Activated CD8-positive, alpha-beta memory T cell treated with anti-CD3 and anti-CD28 coated beads, Interleukin-2, amount 50 U/mL, for 24 hours (primary cell): Measurements from ENCODE around the gene PCDHGA3.
"Not testable (repeated sequence)": the region's sequence is repeated elsewhere in the genome, so short reads cannot be mapped to it uniquely, and the experiment has no call there.

Experiments
- DNase-seq: peaks from one replicate; pipeline ENCODE4 v3.0.0-alpha.2; 2020; ENCODE audit errors: extremely low read depth

Gene PCDHGA3

DNA sequence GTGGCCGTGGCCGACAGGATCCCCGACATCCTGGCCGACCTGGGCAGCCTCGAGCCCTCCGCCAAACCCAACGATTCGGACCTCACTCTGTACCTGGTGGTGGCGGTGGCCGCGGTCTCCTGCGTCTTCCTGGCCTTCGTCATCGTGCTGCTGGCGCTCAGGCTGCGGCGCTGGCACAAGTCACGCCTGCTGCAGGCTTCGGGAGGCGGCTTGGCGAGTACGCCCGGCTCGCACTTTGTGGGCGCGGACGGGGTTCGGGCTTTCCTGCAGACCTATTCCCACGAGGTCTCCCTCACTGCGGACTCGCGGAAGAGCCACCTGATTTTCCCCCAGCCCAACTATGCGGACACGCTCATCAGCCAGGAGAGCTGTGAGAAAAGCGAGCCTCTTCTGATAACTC is 2.4 kb downstream of the PCDHGA3 start:
- DNase-seq, result not testable (repeated sequence)

DNA sequence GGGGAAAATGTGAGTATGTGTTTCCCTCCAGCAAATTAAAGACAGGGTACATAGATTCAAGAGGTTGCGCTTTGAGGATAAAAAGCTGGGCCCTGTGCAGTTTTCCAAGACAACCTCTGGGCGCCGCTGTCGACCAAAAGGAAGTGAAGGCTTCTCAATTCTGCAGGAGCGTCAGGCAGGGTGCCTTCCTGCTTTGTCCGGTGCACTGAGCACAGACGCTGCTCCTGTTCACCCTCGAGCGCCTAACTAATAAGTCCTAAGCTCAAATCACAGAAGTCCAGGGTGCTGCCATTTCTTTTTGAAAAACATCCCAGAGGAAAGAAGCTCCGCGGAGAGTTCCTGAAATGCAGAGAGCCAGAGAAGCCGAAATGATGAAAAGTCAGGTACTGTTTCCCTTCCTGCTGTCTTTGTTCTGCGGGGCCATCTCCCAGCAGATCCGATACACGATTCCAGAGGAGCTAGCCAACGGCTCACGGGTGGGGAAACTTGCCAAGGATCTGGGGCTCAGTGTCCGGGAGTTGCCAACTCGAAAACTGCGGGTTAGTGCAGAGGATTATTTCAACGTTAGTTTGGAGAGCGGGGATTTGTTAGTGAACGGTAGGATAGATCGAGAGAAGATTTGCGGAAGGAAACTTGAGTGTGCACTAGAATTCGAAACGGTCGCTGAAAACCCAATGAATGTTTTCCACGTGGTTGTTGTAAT is 6.4 kb downstream of the PCDHGA3 start, which contains the start of gene PCDHGB1:
Gene PCDHGB1 (plus strand): TSS at position 183 of the 703 bp plus-strand sequence. CDS start 162 bp downstream, at position 345.
- no peak for DNase-seq

DNA sequence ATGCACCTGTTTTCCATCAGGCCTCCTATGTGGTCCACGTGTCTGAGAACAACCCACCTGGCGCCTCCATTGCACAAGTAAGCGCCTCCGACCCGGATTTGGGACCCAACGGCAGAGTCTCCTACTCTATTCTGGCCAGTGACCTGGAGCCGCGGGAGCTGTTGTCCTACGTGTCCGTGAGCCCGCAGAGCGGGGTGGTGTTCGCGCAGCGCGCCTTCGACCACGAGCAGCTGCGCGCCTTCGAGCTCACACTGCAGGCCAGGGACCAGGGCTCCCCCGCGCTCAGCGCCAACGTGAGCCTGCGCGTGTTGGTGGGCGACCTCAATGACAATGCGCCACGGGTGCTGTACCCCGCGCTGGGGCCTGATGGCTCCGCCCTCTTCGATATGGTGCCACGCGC is 8.0 kb downstream of the PCDHGA3 start:
- DNase-seq, result no peak

DNA sequence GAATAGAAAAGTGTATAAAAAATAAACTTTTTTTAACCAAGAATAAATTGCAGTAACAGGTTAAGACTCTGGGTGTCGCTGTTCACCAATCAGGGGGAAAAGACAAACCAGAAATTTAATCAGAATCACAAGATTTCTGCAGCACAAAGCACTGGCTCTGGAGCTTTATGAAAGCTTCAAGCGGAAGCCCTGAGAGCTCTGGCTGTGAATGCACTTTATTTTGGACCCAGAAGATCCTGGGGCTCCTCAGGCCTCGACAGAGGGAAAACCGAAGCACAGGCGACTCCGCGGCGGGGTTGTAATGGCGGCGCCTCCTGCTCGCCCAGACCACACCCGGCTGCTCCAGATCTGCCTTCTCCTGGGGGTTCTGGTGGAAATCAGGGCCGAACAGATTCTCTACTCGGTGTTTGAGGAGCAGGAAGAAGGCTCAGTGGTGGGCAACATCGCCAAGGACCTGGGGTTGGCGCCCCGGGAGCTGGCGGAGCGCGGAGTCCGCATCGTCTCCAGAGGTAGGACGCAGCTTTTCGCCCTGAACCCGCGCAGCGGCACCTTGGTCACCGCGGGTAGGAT is 11.4 kb downstream of the PCDHGA3 start, which contains the start of gene PCDHGA4:
Gene PCDHGA4 (plus strand): TSS at position 122 of the 570 bp plus-strand sequence. CDS start 87 bp downstream, at position 209.
- no peak for DNase-seq

DNA sequence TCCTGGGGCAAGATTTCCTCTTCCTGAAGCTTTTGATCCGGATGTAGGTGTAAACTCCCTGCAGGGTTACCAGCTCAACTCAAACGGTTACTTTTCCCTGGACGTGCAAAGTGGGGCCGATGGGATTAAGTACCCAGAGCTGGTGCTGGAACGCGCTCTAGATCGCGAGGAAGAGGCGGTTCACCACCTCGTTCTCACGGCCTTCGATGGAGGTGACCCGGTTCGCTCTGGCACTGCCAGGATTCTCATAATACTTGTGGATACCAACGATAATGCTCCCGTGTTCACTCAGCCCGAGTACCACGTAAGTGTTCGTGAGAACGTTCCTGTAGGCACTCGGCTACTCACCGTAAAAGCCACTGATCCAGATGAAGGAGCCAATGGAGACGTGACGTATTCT is 12.0 kb downstream of the PCDHGA3 start:
- no peak for DNase-seq

DNA sequence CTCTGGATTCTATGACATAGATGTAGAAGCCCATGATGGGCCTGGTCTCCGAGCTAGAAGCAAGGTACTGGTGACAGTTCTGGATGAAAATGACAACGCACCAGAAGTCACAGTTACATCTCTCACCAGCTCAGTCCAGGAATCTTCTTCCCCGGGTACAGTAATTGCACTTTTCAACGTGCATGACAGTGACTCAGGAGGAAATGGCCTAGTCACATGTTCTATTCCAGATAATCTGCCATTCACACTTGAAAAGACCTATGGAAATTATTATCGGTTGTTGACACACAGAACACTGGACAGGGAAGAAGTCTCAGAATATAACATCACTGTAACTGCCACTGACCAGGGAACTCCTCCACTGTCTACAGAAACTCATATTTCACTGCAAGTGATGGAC is 12.5 kb downstream of the PCDHGA3 start:
- DNase-seq, result no peak

DNA sequence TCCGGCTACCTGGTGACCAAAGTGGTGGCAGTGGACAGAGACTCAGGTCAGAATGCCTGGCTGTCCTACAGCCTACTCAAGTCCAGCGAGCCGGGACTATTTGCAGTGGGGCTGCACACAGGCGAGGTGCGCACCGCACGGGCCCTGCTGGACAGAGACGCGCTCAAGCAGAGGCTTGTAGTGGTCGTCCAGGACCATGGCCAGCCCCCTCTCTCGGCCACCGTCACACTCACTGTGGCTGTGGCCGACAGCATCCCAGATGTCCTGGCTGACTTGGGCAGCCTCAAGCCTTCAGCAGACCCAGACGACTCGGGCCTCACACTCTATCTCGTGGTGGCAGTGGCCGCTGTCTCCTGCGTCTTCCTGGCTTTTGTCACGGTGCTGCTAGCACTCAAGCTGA is 13.3 kb downstream of the PCDHGA3 start:
- DNase-seq, result no peak

DNA sequence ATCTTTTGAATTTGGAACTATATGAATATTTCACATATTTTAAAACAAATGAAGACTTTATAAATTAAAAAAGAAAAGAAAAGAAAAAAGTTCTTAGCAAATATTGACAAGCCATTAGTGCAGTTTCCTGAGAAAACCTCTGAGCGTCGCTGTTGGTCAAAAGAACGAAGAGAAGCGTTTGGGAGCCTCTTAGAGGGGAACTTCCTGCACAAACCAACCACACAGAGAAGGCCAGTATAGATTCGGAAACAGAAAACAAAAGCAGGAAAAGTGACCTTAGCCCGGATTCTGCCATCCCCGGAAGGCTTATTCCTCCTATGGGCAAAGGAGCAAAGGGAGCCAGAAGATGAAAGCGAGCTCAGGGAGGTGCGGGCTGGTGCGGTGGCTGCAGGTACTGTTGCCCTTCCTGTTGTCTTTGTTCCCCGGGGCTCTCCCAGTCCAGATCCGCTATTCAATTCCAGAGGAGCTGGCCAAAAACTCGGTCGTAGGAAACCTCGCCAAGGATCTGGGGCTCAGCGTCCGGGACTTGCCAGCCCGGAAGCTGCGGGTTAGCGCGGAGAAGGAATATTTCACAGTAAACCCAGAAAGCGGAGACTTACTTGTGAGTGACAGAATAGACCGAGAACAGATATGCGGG is 16.3 kb downstream of the PCDHGA3 start, which contains the start of gene PCDHGB2:
Gene PCDHGB2 (plus strand): TSS at position 205 of the 637 bp plus-strand sequence. CDS start 142 bp downstream, at position 347.
- no peak for DNase-seq

DNA sequence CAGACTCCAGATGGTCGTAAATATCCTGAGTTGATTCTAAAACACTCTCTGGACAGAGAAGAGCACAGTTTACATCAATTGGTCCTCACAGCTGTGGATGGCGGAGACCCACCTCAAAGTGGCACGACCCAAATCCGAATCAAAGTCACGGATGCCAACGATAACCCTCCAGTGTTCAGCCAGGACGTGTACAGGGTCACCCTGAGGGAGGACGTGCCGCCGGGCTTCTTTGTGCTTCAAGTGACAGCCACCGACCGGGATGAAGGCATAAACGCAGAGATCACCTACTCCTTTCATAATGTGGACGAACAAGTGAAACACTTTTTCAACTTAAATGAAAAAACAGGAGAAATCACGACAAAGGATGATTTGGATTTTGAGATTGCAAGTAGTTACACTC is 17.1 kb downstream of the PCDHGA3 start:
- no peak for DNase-seq

DNA sequence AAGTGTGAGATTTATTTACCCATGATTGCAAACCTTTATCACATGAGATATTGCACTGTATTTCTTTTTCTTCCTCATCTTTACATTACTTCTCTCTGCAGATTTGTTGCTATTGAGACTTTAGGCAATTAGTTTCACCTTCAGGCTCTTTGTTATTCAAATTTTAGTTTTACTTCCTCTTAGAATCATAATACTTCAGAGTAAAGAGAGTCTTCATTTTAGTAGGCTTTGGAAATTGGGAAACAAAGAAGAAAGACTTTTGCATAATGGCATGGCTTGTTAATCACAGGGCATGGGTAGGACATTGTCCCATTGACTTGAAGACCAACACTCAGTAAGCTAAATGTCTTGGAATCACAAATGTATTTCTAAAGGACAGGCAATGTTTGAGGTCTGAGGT is 19.1 kb downstream of the PCDHGA3 start:
- no peak for DNase-seq

DNA sequence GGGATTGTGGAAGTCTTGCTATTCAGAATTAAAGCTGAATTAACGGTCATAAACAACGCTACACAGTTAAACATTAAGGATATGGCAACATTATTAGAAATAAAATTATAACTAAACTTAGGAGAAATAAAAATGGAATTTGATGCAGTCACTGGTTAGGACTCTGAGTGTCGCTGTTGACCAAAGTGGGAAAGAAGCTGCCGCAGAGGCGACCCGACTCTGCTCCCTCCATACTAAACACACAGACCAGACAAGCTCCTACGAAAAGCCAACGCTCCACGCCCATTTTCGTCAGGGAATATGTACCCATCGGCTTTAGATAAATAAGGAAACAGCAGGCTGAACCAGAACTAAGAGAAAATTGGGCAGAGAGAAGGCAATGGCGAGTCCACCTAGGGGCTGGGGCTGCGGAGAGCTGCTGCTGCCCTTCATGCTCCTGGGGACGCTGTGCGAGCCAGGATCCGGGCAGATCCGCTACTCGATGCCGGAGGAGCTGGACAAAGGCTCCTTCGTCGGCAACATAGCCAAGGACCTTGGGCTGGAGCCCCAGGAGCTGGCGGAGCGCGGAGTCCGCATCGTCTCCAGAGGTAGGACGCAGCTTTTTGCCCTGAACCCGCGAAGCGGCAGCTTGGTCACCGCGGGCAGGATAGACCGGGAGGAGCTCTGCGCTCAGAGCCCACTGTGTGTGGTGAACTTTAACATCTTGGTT is 20.5 kb downstream of the PCDHGA3 start, which contains the start of gene PCDHGA5:
Gene PCDHGA5 (plus strand): TSS at position 211 of the 709 bp plus-strand sequence. CDS start 169 bp downstream, at position 380.
- DNase-seq, result no peak

DNA sequence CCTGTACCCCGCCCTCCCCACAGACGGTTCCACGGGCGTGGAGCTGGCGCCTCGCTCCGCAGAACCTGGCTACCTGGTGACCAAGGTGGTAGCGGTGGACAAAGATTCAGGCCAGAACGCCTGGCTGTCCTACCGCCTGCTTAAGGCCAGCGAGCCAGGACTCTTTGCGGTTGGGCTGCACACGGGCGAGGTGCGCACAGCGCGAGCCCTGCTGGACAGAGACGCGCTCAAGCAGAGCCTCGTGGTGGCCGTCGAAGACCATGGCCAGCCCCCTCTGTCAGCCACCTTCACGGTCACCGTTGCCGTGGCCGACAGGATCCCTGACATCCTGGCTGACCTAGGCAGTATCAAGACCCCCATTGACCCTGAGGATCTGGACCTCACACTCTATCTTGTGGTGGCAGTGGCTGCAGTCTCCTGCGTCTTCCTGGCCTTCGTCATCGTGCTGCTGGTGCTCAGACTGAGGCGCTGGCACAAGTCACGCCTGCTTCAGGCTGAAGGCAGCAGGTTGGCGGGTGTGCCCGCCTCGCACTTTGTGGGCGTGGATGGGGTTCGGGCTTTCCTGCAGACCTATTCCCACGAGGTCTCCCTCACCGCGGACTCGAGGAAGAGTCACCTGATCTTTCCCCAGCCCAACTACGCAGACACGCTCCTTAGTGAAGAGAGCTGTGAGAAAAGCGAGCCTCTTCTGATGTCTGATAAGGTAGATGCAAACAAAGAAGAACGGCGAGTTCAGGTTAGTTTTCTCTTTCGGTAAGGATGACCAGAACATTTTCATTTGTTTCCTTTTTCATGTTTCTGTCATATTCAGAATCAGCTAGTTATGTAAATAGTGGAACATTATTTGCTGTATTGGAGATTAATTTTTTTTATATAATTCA is 22.6 kb downstream of the PCDHGA3 start:
- no peak for DNase-seq

DNA sequence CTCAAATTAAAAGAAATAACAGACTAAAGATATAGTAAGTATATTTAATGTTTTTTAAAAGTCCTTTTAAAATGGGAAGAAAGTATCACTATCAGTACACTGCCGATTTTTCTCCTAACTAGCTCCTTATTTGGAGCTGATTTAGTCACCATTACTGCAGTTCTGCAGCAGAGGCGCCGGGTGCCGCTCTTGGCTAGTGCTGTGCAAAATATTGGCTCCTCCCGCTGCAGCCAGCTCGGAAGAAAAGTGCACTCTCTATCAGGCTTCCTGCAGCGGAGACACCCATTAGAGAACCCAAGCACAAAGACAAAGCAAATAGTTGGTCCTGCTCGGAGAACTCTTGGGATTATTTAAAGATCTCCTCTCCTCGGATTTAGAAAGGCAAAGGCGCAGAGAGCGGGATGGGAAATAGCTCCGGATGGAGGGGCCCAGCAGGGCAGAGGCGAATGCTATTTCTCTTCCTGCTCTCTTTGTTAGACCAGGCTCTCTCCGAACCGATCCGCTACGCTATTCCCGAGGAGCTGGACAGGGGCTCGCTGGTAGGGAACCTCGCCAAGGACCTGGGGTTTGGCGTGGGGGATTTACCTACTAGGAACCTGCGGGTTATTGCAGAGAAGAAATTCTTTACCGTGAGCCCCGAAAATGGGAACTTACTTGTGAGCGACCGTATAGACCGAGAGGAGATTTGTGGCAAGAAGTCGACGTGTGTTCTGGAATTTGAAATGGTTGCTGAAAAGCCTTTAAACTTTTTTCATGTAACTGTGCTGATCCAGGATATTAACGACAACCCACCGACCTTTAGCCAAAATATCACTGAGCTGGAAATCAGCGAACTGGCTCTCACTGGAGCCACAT is 26.6 kb downstream of the PCDHGA3 start, which contains the start of gene PCDHGB3:
Gene PCDHGB3 (plus strand): TSS at position 249 of the 855 bp plus-strand sequence. CDS start 153 bp downstream, at position 402.
- DNase-seq, result no peak

DNA sequence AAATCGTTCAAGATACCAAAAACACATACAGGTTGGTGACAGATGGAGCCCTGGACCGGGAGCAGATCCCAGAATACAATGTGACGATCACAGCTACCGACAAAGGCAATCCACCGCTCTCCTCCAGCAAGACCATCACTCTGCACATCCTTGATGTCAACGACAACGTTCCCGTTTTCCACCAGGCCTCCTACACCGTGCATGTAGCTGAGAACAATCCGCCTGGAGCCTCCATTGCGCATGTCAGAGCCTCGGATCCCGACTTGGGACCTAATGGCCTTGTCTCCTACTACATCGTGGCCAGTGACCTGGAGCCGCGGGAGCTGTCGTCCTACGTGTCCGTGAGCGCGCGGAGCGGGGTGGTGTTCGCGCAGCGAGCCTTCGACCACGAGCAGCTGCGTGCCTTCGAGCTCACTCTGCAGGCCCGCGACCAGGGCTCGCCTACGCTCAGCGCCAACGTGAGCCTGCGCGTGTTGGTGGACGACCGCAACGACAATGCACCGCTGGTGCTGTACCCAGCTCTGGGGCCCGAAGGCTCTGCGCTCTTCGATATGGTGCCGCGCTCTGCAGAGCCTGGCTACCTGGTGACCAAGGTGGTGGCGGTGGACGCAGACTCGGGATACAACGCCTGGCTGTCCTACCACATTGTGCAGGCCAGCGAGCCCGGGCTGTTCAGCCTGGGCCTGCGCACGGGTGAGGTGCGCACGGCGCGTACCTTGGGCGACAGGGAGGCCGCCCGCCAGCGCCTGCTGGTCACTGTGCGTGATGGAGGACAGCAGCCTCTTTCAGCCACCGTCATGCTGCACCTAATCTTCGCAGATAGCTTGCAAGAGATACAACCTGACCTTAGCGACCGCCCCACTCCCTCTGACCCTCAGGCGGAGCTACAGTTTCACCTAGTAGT is 28.2 kb downstream of the PCDHGA3 start:
- DNase-seq, result no peak

DNA sequence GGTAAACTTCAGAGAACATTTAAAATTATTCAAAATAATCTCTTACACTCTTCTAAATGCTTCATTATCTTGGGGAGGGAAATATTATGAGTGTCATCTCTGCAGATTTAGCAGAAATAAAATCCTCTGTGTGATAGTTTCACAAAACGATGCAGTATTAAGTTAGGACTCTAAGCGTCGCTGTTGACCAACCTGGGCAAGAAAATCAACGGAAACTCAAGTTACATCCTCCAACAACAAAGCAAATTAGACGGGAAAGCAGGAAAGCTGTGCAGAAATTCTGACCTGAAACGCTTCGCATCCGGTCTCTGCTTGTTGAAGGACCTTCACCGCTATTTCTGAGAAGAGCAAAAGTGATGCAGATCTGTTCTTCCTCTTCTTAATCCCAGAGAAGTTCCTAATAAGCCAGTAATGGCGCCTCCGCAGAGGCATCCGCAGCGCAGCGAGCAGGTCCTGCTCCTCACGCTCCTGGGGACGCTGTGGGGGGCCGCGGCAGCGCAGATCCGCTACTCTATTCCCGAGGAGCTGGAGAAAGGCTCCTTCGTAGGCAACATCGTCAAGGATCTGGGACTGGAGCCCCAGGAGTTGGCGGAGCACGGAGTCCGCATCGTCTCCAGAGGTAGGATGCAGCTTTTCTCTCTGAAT is 30.2 kb downstream of the PCDHGA3 start, which contains the start of gene PCDHGA6:
Gene PCDHGA6 (plus strand): TSS at position 219 of the 645 bp plus-strand sequence. CDS start 193 bp downstream, at position 412.
- no peak for DNase-seq

DNA sequence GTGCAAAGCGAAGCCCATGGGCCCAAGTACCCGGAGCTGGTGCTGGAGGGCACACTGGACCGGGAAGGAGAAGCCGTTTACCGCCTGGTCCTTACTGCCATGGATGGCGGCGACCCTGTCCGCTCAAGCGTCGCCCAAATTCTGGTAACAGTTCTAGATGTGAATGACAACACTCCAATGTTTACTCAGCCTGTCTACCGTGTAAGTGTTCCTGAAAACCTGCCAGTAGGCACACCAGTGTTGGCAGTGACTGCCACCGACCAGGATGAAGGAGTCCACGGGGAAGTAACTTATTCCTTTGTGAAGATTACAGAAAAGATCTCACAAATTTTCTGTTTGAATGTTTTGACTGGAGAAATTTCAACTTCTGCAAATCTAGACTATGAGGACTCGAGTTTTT is 31.0 kb downstream of the PCDHGA3 start:
- no peak for DNase-seq

DNA sequence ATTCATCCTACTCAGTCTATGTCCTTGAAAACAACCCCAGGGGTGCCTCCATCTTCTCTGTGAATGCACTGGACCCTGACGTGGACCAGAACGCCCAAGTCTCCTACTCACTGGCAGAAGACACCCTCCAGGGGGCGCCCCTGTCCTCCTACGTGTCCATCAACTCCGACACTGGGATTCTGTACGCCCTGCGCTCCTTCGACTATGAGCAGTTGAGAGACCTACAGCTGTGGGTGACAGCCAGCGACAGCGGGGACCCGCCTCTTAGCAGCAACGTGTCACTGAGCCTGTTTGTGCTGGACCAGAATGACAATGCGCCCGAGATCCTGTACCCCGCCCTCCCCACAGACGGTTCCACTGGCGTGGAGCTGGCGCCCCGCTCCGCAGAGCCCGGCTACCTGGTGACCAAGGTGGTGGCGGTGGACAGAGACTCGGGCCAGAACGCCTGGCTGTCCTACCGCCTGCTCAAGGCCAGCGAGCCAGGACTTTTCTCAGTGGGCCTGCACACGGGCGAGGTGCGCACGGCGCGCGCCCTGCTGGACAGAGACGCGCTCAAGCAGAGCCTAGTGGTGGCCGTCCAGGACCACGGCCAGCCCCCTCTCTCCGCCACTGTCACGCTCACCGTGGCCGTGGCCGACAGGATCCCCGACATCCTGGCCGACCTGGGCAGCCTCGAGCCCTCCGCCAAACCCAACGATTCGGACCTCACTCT is 32.0 kb downstream of the PCDHGA3 start:
- not testable (repeated sequence) for DNase-seq
